ENCODE measurements around the gene SRRM4. TPM values are rescaled to one million over a fixed set of nuclear protein-coding genes. Genes with fewer than 3 reads are reported as not detected.

Gene SRRM4
- total RNA-seq, 1 experiment from 2014 or later: 1.4 TPM

- no peak overlapping the region for H2AK5ac ChIP-seq (ENCODE audit: insufficient read length, low read length)
- H3K27ac ChIP-seq (ENCODE audit: insufficient read length, low read depth, low read length): no peak overlapping the region
- H3K4me1 Mint-ChIP-seq: peaks cover 66 to 69% of the 10 kb centered on the region in 2 experiments
- H3K79me1 ChIP-seq (ENCODE audit: insufficient read depth, low read depth, low read length, poor library complexity, severe bottlenecking): no peaks in the 10 kb centered on the region
- no peak overlapping the region for H3K56ac ChIP-seq (ENCODE audit: insufficient read length, low read depth, low read length)
- no peak overlapping the region for H4K8ac ChIP-seq (replicated peaks; ENCODE audit: insufficient read length, low read depth, low read length)
- no peaks in the 10 kb centered on the region for H4K20me1 ChIP-seq (ENCODE audit: control insufficient read depth, insufficient read depth, insufficient read length)
- DNase-seq: no peak
- no peaks in the 10 kb centered on the region for H3K23me2 ChIP-seq (ENCODE audit: insufficient read length, low read depth, low read length, poor library complexity, severe bottlenecking)
- peak overlapping the region in 2 of 3 experiments; percentile 37 to 97; a peak in 5 of 7 replicates for H3K27ac Mint-ChIP-seq
- H3K36me3 Mint-ChIP-seq (ENCODE audit: insufficient read depth in 1 of 3, low read depth in 3 of 3): no peaks in the 10 kb centered on the region; a peak in 2 of 7 replicates
- H3K18ac ChIP-seq (ENCODE audit: insufficient read length, low read depth, low read length): no peak overlapping the region
- H4K91ac ChIP-seq (ENCODE audit: insufficient read length, low read depth, low read length): no peak overlapping the region
- H3K4me2 ChIP-seq (ENCODE audit: insufficient read depth, insufficient read length, low read length): no peak overlapping the region
- H3K9me3 Mint-ChIP-seq: no peaks in the 10 kb centered on the region; a peak in 1 of 5 replicates
- no peaks in the 10 kb centered on the region for H3K27me3 ChIP-seq (ENCODE audit: insufficient read depth, low read length)
- no peak overlapping the region for H3K9ac ChIP-seq (ENCODE audit: extremely low read depth, insufficient read length, low read length)
- no peak overlapping the region for H2BK120ac ChIP-seq (ENCODE audit: low read depth, low read length, poor library complexity, severe bottlenecking)
- no peak overlapping the region for H3K14ac ChIP-seq (ENCODE audit: insufficient read depth, low read length)
- no peak overlapping the region for H3K4me3 Mint-ChIP-seq
- no peak overlapping the region for H3T11ph ChIP-seq (ENCODE audit: low read length)
- TF ChIP-seq CTCF (conservative IDR thresholded peaks at IDR 0.05): no peak
- H3K4me1 ChIP-seq (ENCODE audit: insufficient read depth, low read length): peaks cover 22% of the 10 kb centered on the region; the same call in 1 of the 2 replicates
- no peak overlapping the region for H3K23ac ChIP-seq (ENCODE audit: insufficient read length, low read depth, low read length)
- H4K5ac ChIP-seq (ENCODE audit: insufficient read length, low read depth, low read length): no peak overlapping the region
- peaks cover 14% of the 10 kb centered on the region for H3K27me3 Mint-ChIP-seq (ENCODE audit: low read depth)
- H2AFZ ChIP-seq (ENCODE audit: low read length): no peak overlapping the region
- no peaks in the 10 kb centered on the region for H3K79me2 ChIP-seq (ENCODE audit: insufficient read depth, low read length)
- peak overlapping the region; percentile 18 for H2BK12ac ChIP-seq (ENCODE audit: insufficient read length, low read depth, low read length)
- WGBS (ENCODE audit: extremely low coverage, insufficient read length, low lambda C conversion rate): no CpG with 5 or more reads among the region's 3 CpGs
- H2BK15ac ChIP-seq (ENCODE audit: low read depth, low read length): no peak overlapping the region
- no peak overlapping the region for H2BK20ac ChIP-seq (ENCODE audit: low read depth, low read length, poor library complexity, severe bottlenecking)
- no peak overlapping the region for H2BK5ac ChIP-seq (ENCODE audit: insufficient read length, low read length)
- no peaks in the 10 kb centered on the region for H3K9me3 ChIP-seq (ENCODE audit: control insufficient read depth, low read depth, low read length)
- H3K4ac ChIP-seq (ENCODE audit: low read depth, low read length): no peak overlapping the region; the same call in 1 of the 2 replicates
Measured at GRCh38 chr12:119090865-119091264, 109.5 kb downstream of the SRRM4 start.

Measured in H9 (cell line).